ENCODE measurements around the gene IFITM2.

- TF ChIP-seq CTCF (IDR thresholded peaks at IDR 0.05) (no peak), EZH2 (IDR thresholded peaks at IDR 0.05; ENCODE audit: borderline replicate concordance, insufficient read depth, low read depth, low read length, poor library complexity, severe bottlenecking) (no peak)
Observed at GRCh38 chr11:315051-315481, 7.5 kb downstream of the IFITM2 start.

Measured in B cell (primary cell).